ENCODE measurements around the gene ARHGEF38. TPM values are rescaled to one million over a fixed set of nuclear protein-coding genes. Genes with fewer than 3 reads are reported as not detected.

Gene ARHGEF38
- total RNA-seq, 2 donors from 2014 or later, result not detected

DNA sequence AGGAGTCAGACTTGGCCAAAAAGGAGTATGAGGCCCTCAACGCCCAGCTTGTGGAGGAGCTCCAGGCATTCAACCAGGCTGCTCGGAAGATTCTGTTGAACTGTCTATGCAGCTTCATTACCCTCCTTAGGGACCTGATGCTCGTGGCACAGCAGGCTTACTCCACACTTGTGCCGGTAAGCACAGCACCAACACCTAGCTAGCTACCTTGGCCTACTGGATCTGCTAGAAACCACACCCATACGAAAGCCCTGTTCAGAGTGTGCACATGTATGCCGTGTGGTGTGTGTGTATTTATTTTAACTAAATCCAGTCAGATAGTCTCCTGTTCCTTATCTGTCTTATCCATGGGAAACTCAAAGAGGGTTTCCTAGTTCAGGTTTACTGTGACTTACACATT lies 106.8 kb downstream of the ARHGEF38 start:
- TF ChIP-seq, protein P1, sequence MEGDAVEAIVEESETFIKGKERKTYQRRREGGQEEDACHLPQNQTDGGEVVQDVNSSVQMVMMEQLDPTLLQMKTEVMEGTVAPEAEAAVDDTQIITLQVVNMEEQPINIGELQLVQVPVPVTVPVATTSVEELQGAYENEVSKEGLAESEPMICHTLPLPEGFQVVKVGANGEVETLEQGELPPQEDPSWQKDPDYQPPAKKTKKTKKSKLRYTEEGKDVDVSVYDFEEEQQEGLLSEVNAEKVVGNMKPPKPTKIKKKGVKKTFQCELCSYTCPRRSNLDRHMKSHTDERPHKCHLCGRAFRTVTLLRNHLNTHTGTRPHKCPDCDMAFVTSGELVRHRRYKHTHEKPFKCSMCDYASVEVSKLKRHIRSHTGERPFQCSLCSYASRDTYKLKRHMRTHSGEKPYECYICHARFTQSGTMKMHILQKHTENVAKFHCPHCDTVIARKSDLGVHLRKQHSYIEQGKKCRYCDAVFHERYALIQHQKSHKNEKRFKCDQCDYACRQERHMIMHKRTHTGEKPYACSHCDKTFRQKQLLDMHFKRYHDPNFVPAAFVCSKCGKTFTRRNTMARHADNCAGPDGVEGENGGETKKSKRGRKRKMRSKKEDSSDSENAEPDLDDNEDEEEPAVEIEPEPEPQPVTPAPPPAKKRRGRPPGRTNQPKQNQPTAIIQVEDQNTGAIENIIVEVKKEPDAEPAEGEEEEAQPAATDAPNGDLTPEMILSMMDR (IDR thresholded peaks at IDR 0.05), result no peak
- no peaks in the 10 kb centered on the region for H3K9me3 ChIP-seq
- ATAC-seq (ENCODE audit: insufficient number of reproducible peaks, low FRiP score, low read depth) (no peak), DNase-seq (ENCODE audit: low spot score) (no peak)
- no peak overlapping the region for H3K27ac ChIP-seq
- no peaks in the 10 kb centered on the region for H3K27me3 ChIP-seq (replicated peaks; ENCODE audit: insufficient read depth)
- no peak overlapping the region for H3K4me3 ChIP-seq
- no peaks in the 10 kb centered on the region for H3K4me1 ChIP-seq (ENCODE audit: control insufficient read depth in 1 of 2, low read depth in 2 of 2)
- no peaks in the 10 kb centered on the region for H3K36me3 ChIP-seq

DNA sequence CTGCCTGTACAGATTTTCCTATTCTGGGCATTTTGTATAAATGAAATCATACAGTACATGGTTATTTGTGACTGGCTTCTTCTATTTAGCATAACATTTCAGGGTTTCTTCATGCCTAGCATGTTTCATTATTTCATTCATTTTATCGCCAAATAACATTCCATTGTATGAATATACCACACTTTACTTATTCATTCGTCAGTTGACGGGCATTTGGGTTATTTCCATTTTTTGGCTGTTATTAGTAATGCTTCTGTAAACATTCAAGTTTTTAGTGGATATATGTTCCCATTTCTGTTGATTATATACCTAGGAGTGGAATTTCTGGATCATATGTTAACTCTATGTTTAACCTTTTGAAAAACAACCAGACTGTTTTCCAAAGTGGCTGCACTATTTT lies 108.6 kb downstream of the ARHGEF38 start:
- TF ChIP-seq, protein P1 (IDR thresholded peaks at IDR 0.05), result no peak
- Histone ChIP-seq H3K27me3 (replicated peaks; ENCODE audit: insufficient read depth) (no peaks in the 10 kb centered on the region), H3K9me3 (no peaks in the 10 kb centered on the region), H3K4me1 (ENCODE audit: control insufficient read depth in 1 of 2, low read depth in 2 of 2) (no peaks in the 10 kb centered on the region), H3K4me3 (no peak overlapping the region), H3K27ac (no peak overlapping the region), H3K36me3 (no peaks in the 10 kb centered on the region)
- DNase-seq (ENCODE audit: low spot score), result no peak
- ATAC-seq (ENCODE audit: insufficient number of reproducible peaks, low FRiP score, low read depth), result no peak

DNA sequence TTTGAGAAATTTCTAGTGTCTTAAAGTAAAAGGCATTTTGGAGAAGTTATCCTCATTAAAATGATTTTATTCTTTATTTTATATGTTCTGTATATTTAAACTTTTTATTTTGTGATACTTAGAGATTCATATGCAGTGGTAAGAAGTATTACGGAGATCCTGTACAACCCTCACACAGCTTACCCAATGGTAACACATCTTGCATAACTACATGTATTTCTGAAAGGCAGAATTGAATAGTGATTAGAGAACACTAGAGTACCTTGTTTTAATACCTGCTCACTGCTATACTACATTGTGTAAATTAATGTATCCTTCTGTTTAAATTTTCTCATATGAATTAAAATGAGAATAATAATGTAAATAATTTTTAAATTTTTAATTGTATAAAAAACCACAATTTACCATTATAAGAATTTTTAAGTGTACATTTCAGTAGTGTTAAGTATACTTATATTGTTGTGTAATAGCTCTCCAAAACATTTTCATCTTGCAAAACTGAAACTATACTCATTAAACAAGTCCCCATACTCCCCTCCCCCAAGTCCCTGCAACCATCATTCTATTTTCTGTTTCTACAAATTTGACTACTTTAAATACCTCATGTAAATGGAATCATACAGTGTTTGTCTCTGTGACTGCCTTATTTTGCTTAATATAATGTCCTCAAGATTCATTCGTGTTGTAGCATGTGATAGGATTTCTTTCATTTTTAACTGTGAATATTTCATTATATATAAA lies 110.7 kb downstream of the ARHGEF38 start:
- DNase-seq (ENCODE audit: low spot score), result no peak
- H3K4me1 ChIP-seq (ENCODE audit: control insufficient read depth in 1 of 2, low read depth in 2 of 2), result no peaks in the 10 kb centered on the region
- no peaks in the 10 kb centered on the region for H3K36me3 ChIP-seq
- no peak for ATAC-seq (ENCODE audit: insufficient number of reproducible peaks, low FRiP score, low read depth)
- no peak overlapping the region for H3K4me3 ChIP-seq
- H3K27me3 ChIP-seq (replicated peaks; ENCODE audit: insufficient read depth), result no peaks in the 10 kb centered on the region
- TF ChIP-seq, protein P1 (IDR thresholded peaks at IDR 0.05), result no peak
- no peak overlapping the region for H3K27ac ChIP-seq
- H3K9me3 ChIP-seq, result no peaks in the 10 kb centered on the region

DNA sequence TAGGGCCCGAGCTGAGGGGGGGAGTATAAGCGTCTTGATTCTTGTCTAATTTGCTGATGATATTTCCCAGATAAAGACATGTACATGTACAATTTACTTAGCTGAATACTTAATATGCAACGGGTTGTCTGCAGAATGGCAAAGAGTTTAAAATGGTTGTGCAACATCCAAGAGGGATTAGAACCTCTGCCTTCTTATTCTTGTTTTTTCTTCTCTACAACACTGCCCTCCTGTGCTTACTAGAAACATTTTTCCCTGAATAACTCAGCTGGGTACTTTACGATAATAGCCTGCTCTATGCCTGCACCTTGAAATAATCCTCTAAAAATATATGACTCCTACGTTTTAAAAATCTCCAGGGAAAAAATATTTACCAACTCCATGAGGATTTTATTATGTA lies 114.3 kb downstream of the ARHGEF38 start:
- no peak overlapping the region for H3K4me3 ChIP-seq
- DNase-seq (ENCODE audit: low spot score) (no peak), ATAC-seq (ENCODE audit: insufficient number of reproducible peaks, low FRiP score, low read depth) (no peak)
- H3K9me3 ChIP-seq, result no peaks in the 10 kb centered on the region
- H3K27me3 ChIP-seq (replicated peaks; ENCODE audit: insufficient read depth), result no peaks in the 10 kb centered on the region
- H3K36me3 ChIP-seq, result no peaks in the 10 kb centered on the region
- no peaks in the 10 kb centered on the region for H3K4me1 ChIP-seq (ENCODE audit: control insufficient read depth in 1 of 2, low read depth in 2 of 2)
- TF ChIP-seq, protein P1 (IDR thresholded peaks at IDR 0.05), result no peak
- no peak overlapping the region for H3K27ac ChIP-seq

DNA sequence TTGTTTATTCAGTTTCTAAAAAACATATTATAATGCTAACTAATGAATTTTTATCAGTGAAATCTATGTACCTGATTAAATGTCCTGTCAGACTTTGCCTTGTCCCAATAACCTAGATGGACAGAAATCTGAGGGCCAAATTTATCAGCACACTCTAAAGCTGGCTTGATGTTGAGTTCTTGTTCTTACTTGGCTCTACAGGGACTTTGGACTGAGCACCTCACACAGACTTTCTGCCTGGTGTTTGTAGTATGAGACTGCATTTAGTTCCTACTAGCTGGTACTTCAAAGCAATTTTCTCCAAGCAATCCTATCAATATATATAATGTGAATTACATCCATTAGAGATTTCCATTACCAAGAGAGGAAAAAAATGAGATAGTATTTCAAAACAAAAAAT lies 118.3 kb downstream of the ARHGEF38 start:
- ATAC-seq (ENCODE audit: insufficient number of reproducible peaks, low FRiP score, low read depth), result no peak
- Histone ChIP-seq H3K4me3 (no peak overlapping the region), H3K4me1 (ENCODE audit: control insufficient read depth in 1 of 2, low read depth in 2 of 2) (no peaks in the 10 kb centered on the region), H3K36me3 (no peaks in the 10 kb centered on the region), H3K27ac (no peak overlapping the region), H3K9me3 (no peaks in the 10 kb centered on the region), H3K27me3 (replicated peaks; ENCODE audit: insufficient read depth) (no peaks in the 10 kb centered on the region)
- TF ChIP-seq, protein P1 (IDR thresholded peaks at IDR 0.05), result no peak
- DNase-seq (ENCODE audit: low spot score), result no peak
